Activated T-cell treated with anti-CD3 and anti-CD28 coated beads, Interleukin-2, amount 50 U/mL, for 72 hours (primary cell): ENCODE data around the gene UCKL1. TPM values are rescaled to one million over a fixed set of nuclear protein-coding genes. Genes with fewer than 3 reads are reported as not detected.

Experiments used
- ATAC-seq, 2 donors: fragments of 150-1000 bp; cut with Tn5 transposase; replicated peaks in 1 of 2; 2 replicates each; pipeline ENCODE4 v1.10.0; 2021; ENCODE audit warnings: moderate library complexity in 2 of 2, mild to moderate bottlenecking in 1 of 2
- DNase-seq, 2 donors: peaks; one replicate each; pipeline ENCODE4 v3.0.0; 2021 to 2022; ENCODE audit warnings: mixed read lengths in 1 of 2
- H3K27ac Mint-ChIP-seq: one replicate; pipeline ENCODE4 v1.8.0; 2022; ENCODE audit warnings: mild to moderate bottlenecking, moderate library complexity, mixed read lengths
- H3K27me3 Mint-ChIP-seq: one replicate; pipeline ENCODE4 v1.8.0; 2022; ENCODE audit warnings: low read depth, mixed read lengths
- H3K36me3 Mint-ChIP-seq, 2 donors: one replicate each; pipeline ENCODE4 v1.8.0; 2022; ENCODE audit warnings: mixed read lengths in 2 of 2, mild to moderate bottlenecking in 1 of 2; ENCODE audit not compliant: insufficient read depth in 2 of 2
- H3K4me1 Mint-ChIP-seq: one replicate; pipeline ENCODE4 v1.8.0; 2022; ENCODE audit warnings: low read depth, mixed read lengths
- H3K4me3 Mint-ChIP-seq, 2 donors: one replicate each; pipeline ENCODE4 v1.8.0; 2022; ENCODE audit warnings: mild to moderate bottlenecking in 2 of 2, mixed read lengths in 2 of 2, moderate library complexity in 2 of 2
- H3K9me3 Mint-ChIP-seq, 2 donors: one replicate each; pipeline ENCODE4 v1.8.0; 2022; ENCODE audit warnings: mixed read lengths in 2 of 2
- total RNA-seq, 2 donors: library from RNA; stranded (reverse); gene quantifications; one replicate each; pipeline ENCODE4 v1.2.3, GENCODE V29; 2022

The UCKL1 gene
- total RNA-seq, 2 donors from 2014 or later = 27.9 to 33.1 TPM

- DNase-seq = no peak
- no peaks in the 10 kb centered on the region for H3K9me3 Mint-ChIP-seq
- H3K36me3 Mint-ChIP-seq = peaks cover 0 to 1% of the 10 kb centered on the region in 2 donors
- peaks cover 57% of the 10 kb centered on the region for H3K4me1 Mint-ChIP-seq
- no peak overlapping the region for H3K27ac Mint-ChIP-seq
- H3K27me3 Mint-ChIP-seq = no peaks in the 10 kb centered on the region
- no peak overlapping the region for H3K4me3 Mint-ChIP-seq
- ATAC-seq = no peak
Measured at GRCh38 chr20:63951398-63952209, 4.6 kb downstream of the UCKL1 start.

GRCh38 chr20:63950701-63951397 lies 5.4 kb downstream of the UCKL1 start:
- DNase-seq (no peak), ATAC-seq (no peak)
- no peak overlapping the region for H3K27ac Mint-ChIP-seq
- peaks cover 0 to 1% of the 10 kb centered on the region in 2 donors for H3K36me3 Mint-ChIP-seq
- H3K4me1 Mint-ChIP-seq = peaks cover 57% of the 10 kb centered on the region
- no peaks in the 10 kb centered on the region for H3K27me3 Mint-ChIP-seq
- H3K4me3 Mint-ChIP-seq = no peak overlapping the region
- H3K9me3 Mint-ChIP-seq = no peaks in the 10 kb centered on the region

GRCh38 chr20:63947638-63948456 lies 8.4 kb downstream of the UCKL1 start:
- peak overlapping the region; percentile 75 to 86 for H3K4me3 Mint-ChIP-seq
- DNase-seq = peak; percentile 33 to 41
- peak; percentile 42 to 43 for ATAC-seq
- no peaks in the 10 kb centered on the region for H3K27me3 Mint-ChIP-seq
- no peaks in the 10 kb centered on the region for H3K9me3 Mint-ChIP-seq
- peaks cover 34% of the 10 kb centered on the region for H3K4me1 Mint-ChIP-seq
- H3K36me3 Mint-ChIP-seq = peaks cover 0 to 1% of the 10 kb centered on the region in 2 donors
- H3K27ac Mint-ChIP-seq = no peak overlapping the region

GRCh38 chr20:63946986-63947637 lies 9.1 kb downstream of the UCKL1 start:
- H3K27me3 Mint-ChIP-seq = no peaks in the 10 kb centered on the region
- H3K4me3 Mint-ChIP-seq = peak overlapping the region; percentile 75 to 86
- H3K27ac Mint-ChIP-seq = no peak overlapping the region
- H3K36me3 Mint-ChIP-seq = peaks cover 1 to 2% of the 10 kb centered on the region in 2 donors
- no peaks in the 10 kb centered on the region for H3K9me3 Mint-ChIP-seq
- H3K4me1 Mint-ChIP-seq = peaks cover 34% of the 10 kb centered on the region
- ATAC-seq (peak; percentile 1 to 4), DNase-seq (no peak)

- Mint-ChIP-seq H3K9me3 (no peaks in the 10 kb centered on the region), H3K4me1 (peaks cover 35% of the 10 kb centered on the region), H3K4me3 (no peak overlapping the region), H3K27ac (no peak overlapping the region), H3K27me3 (no peaks in the 10 kb centered on the region), H3K36me3 (peaks cover 1 to 2% of the 10 kb centered on the region in 2 donors)
- no peak for DNase-seq
- ATAC-seq = no peak
Measured at GRCh38 chr20:63945921-63946920, 10.0 kb downstream of the UCKL1 start.

- H3K4me1 Mint-ChIP-seq = peaks cover 38% of the 10 kb centered on the region
- no peak for DNase-seq
- H3K27ac Mint-ChIP-seq = no peak overlapping the region
- no peak for ATAC-seq
- no peaks in the 10 kb centered on the region for H3K9me3 Mint-ChIP-seq
- peaks cover 1 to 2% of the 10 kb centered on the region in 2 donors for H3K36me3 Mint-ChIP-seq
- no peaks in the 10 kb centered on the region for H3K27me3 Mint-ChIP-seq
- H3K4me3 Mint-ChIP-seq = no peak overlapping the region
Measured at GRCh38 chr20:63945031-63945658, 11.1 kb downstream of the UCKL1 start.

- H3K4me3 Mint-ChIP-seq = no peak overlapping the region
- peaks cover 1 to 2% of the 10 kb centered on the region in 2 donors for H3K36me3 Mint-ChIP-seq
- H3K27ac Mint-ChIP-seq = no peak overlapping the region
- DNase-seq (no peak), ATAC-seq (no peak)
- peaks cover 30% of the 10 kb centered on the region for H3K4me1 Mint-ChIP-seq
- H3K9me3 Mint-ChIP-seq = no peaks in the 10 kb centered on the region
- H3K27me3 Mint-ChIP-seq = no peaks in the 10 kb centered on the region
Measured at GRCh38 chr20:63944078-63944941, 11.9 kb downstream of the UCKL1 start.

GRCh38 chr20:63943808-63944077 lies 12.5 kb downstream of the UCKL1 start:
- Mint-ChIP-seq H3K27ac (no peak overlapping the region), H3K4me3 (no peak overlapping the region), H3K27me3 (no peaks in the 10 kb centered on the region), H3K4me1 (peaks cover 24% of the 10 kb centered on the region), H3K36me3 (peaks cover 1 to 2% of the 10 kb centered on the region in 2 donors), H3K9me3 (no peaks in the 10 kb centered on the region)
- no peak for DNase-seq
- ATAC-seq = no peak

- ATAC-seq (no peak), DNase-seq (no peak)
- H3K36me3 Mint-ChIP-seq = peaks cover under 1 to 2% of the 10 kb centered on the region in 2 donors
- no peak overlapping the region for H3K4me3 Mint-ChIP-seq
- no peak overlapping the region for H3K27ac Mint-ChIP-seq
- H3K4me1 Mint-ChIP-seq = peaks cover 19% of the 10 kb centered on the region
- H3K9me3 Mint-ChIP-seq = no peaks in the 10 kb centered on the region
- no peaks in the 10 kb centered on the region for H3K27me3 Mint-ChIP-seq
Measured at GRCh38 chr20:63942969-63943807, 13.0 kb downstream of the UCKL1 start.

GRCh38 chr20:63942250-63942951 lies 13.8 kb downstream of the UCKL1 start:
- DNase-seq = peak; percentile 47 to 63
- H3K4me3 Mint-ChIP-seq = no peak overlapping the region
- H3K9me3 Mint-ChIP-seq = no peaks in the 10 kb centered on the region
- no peak overlapping the region for H3K27ac Mint-ChIP-seq
- H3K36me3 Mint-ChIP-seq = peaks cover 0 to 2% of the 10 kb centered on the region in 2 donors
- ATAC-seq = peak in 1 of 2 donors; percentile 29
- no peaks in the 10 kb centered on the region for H3K27me3 Mint-ChIP-seq
- peaks cover 11% of the 10 kb centered on the region for H3K4me1 Mint-ChIP-seq
